ENCODE results near the gene IFT57. TPM values are rescaled to one million over a fixed set of nuclear protein-coding genes. Genes with fewer than 3 reads are reported as not detected.

Gene IFT57
- total RNA-seq, 1 experiment from 2014 or later = 40.5 TPM

GRCh38 chr3:108123326-108123725, 98.9 kb downstream of the IFT57 start:
- DNase-seq (ENCODE audit: low read depth in 1 of 2, low spot score in 2 of 2) = no peak
- H3K4me3 ChIP-seq = no peak overlapping the region
- H3K4me1 ChIP-seq (replicated peaks) = peaks cover 5% of the 10 kb centered on the region; the same call in 1 of the 2 replicates
- no peaks in the 10 kb centered on the region for H3K36me3 ChIP-seq
- H3K9me3 ChIP-seq (replicated peaks) = no peaks in the 10 kb centered on the region
- no peaks in the 10 kb centered on the region for H3K27me3 ChIP-seq (replicated peaks)
- H3K27ac ChIP-seq = no peak overlapping the region

- H3K36me3 ChIP-seq = no peaks in the 10 kb centered on the region
- H3K27me3 ChIP-seq (replicated peaks) = no peaks in the 10 kb centered on the region
- H3K4me3 ChIP-seq = no peak overlapping the region
- no peaks in the 10 kb centered on the region for H3K9me3 ChIP-seq (replicated peaks)
- peaks cover 1% of the 10 kb centered on the region; the same call in 1 of the 2 replicates for H3K4me1 ChIP-seq (replicated peaks)
- H3K27ac ChIP-seq = no peak overlapping the region
- DNase-seq (ENCODE audit: low read depth in 1 of 2, low spot score in 2 of 2) = no peak
These were observed 99.9 kb downstream of the IFT57 start for GRCh38 chr3:108122276-108122675.

DNA sequence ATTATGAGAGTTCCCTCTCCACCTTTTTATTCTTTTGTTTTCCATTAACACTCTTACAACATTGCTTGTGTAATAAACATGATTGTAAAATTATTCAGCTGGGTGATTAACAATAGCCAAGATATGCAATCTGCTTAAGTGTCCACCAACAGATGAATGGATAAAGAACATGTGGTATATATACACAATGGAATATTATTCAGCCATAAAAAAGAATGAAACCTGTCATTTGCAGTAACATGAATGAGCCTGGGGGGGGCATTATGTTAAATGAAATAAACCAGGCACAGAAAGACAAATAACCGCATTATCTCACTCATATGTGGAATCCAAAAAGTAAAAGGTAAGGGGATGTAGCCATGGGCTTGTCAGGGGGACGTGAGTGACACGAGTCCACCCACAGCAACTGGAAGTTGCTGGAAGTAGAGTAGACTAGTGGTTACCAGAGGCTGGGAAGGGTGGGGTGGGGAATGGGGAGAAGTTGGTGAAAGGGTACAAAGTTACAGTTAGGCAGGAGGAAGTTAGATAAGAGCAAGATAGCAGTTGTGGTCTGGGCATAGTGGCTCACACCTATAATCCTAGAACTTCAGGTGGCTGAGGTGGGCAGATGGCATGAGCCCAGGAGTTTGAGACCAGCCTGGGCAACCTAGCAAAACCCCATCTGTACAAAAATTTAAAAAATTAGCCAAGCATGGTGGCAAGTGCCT, 102.7 kb downstream of the IFT57 start:
- no peaks in the 10 kb centered on the region for H3K9me3 ChIP-seq (replicated peaks)
- no peak overlapping the region for H3K4me3 ChIP-seq
- H3K36me3 ChIP-seq = no peaks in the 10 kb centered on the region
- no peaks in the 10 kb centered on the region for H3K4me1 ChIP-seq (replicated peaks)
- no peak for DNase-seq (ENCODE audit: low read depth in 1 of 2, low spot score in 2 of 2)
- H3K27me3 ChIP-seq (replicated peaks) = no peaks in the 10 kb centered on the region
- H3K27ac ChIP-seq = no peak overlapping the region

- DNase-seq (ENCODE audit: low read depth in 1 of 2, low spot score in 2 of 2) = no peak
- H3K36me3 ChIP-seq = no peaks in the 10 kb centered on the region
- no peak overlapping the region for H3K4me3 ChIP-seq
- no peak overlapping the region for H3K27ac ChIP-seq
- H3K27me3 ChIP-seq (replicated peaks) = no peaks in the 10 kb centered on the region
- H3K4me1 ChIP-seq (replicated peaks) = no peaks in the 10 kb centered on the region
- no peaks in the 10 kb centered on the region for H3K9me3 ChIP-seq (replicated peaks)
These were observed 104.0 kb downstream of the IFT57 start for GRCh38 chr3:108118038-108118768.

GRCh38 chr3:108117241-108117775, 104.9 kb downstream of the IFT57 start:
- H3K9me3 ChIP-seq (replicated peaks) = no peaks in the 10 kb centered on the region
- no peak for DNase-seq (ENCODE audit: low read depth in 1 of 2, low spot score in 2 of 2)

GRCh38 chr3:108114423-108115065, 107.7 kb downstream of the IFT57 start:
- DNase-seq (ENCODE audit: low read depth in 1 of 2, low spot score in 2 of 2) = no peak
- H3K4me1 ChIP-seq (replicated peaks) = no peaks in the 10 kb centered on the region
- H3K4me3 ChIP-seq = no peak overlapping the region

More at GRCh38 chr3:108117241-108117775, 104.9 kb downstream of the IFT57 start:
- no peak overlapping the region for H3K27ac ChIP-seq
- H3K4me1 ChIP-seq (replicated peaks) = no peaks in the 10 kb centered on the region
- no peaks in the 10 kb centered on the region for H3K27me3 ChIP-seq (replicated peaks)
- H3K4me3 ChIP-seq = no peak overlapping the region
- H3K36me3 ChIP-seq = no peaks in the 10 kb centered on the region

GRCh38 chr3:108113975-108114374, 108.2 kb downstream of the IFT57 start:
- Histone ChIP-seq H3K36me3 (no peaks in the 10 kb centered on the region), H3K27me3 (replicated peaks) (no peaks in the 10 kb centered on the region), H3K4me1 (replicated peaks) (no peaks in the 10 kb centered on the region), H3K4me3 (no peak overlapping the region), H3K9me3 (replicated peaks) (no peaks in the 10 kb centered on the region), H3K27ac (no peak overlapping the region)
- no peak for DNase-seq (ENCODE audit: low read depth in 1 of 2, low spot score in 2 of 2)

More at GRCh38 chr3:108114423-108115065, 107.7 kb downstream of the IFT57 start:
- Histone ChIP-seq H3K27ac (no peak overlapping the region), H3K9me3 (replicated peaks) (no peaks in the 10 kb centered on the region), H3K36me3 (no peaks in the 10 kb centered on the region), H3K27me3 (replicated peaks) (no peaks in the 10 kb centered on the region)

- DNase-seq (ENCODE audit: low read depth in 1 of 2, low spot score in 2 of 2) = no peak
- Histone ChIP-seq H3K9me3 (replicated peaks) (no peaks in the 10 kb centered on the region), H3K4me1 (replicated peaks) (no peaks in the 10 kb centered on the region), H3K4me3 (no peak overlapping the region), H3K27me3 (replicated peaks) (no peaks in the 10 kb centered on the region), H3K27ac (no peak overlapping the region), H3K36me3 (no peaks in the 10 kb centered on the region)
These were observed 111.3 kb downstream of the IFT57 start for GRCh38 chr3:108110934-108111333.

Other genes starting within 250 kb of the IFT57 start
- 204 and 206 TPM in 2 replicates for gene CD47, start 131.4 kb downstream of the IFT57 start, total RNA-seq (2014; rRNA removed; shearing (Covaris generic))
- gene HHLA2, start 74.1 kb upstream of the IFT57 start, total RNA-seq (2014; rRNA removed; shearing (Covaris generic)) = not detected in 2 replicates

All from SJSA1 (cell line).